GM10266 (cell line): Measurements from ENCODE around the gene NEURL1B.
"Not testable (repeated sequence)": the region's sequence is repeated elsewhere in the genome, so short reads cannot be mapped to it uniquely, and the experiment has no call there.

ENCODE experiments used
- DNase-seq: peaks from one replicate; pipeline ENCODE4 v3.0.0; 2012; ENCODE audit errors: extremely low spot score
- TF ChIP-seq, protein P1 (sequence below): IDR thresholded peaks from 2 replicates; pipeline ENCODE4 v1.5.1; 2012; ENCODE audit warnings: mild to moderate bottlenecking, low read depth; ENCODE audit not compliant: control insufficient read depth, insufficient read depth; ENCODE audit errors: missing control alignments

NEURL1B gene

DNA sequence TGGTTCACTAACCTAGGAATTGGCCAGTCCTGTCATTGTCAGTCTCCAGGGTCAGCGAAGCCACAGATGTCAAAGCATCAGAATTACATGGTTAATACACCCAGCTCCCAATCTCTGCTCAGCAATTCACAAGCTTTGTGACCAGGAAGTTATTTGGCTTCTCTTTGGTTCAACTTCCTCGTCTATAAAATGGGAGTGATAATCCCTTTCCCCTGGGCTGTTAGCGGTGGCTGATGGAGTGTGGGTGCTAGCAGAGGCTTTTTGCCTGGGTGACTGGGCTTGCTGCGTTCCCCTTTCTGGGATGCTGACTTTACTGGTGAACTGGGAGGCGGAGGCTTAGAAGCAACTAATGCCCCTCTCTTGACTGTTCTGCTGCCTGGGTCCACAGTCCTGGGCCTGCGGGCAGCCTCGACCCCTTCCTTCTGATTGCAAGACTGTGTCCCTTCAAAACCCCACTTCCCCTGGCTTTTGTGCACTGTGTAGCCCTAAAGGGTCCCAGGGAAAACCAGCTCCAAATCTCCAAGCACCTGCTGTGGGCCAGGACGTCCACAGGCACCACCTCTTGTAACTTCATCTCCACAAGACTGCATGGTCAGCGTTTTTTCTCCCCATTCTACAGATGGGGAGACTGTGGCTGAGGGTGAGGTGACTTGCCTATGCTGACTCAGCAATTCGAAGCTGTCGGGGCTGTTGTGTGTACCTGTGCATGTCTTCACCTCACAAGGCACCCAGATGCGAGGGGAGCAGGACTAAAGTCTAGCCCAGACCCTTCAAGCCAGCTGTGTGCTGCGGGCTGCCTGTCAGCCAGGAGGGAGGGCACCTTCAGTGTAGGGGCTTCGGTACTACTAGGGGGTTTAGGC, 45.2 kb upstream of the NEURL1B start:
- DNase-seq: no peak

DNA sequence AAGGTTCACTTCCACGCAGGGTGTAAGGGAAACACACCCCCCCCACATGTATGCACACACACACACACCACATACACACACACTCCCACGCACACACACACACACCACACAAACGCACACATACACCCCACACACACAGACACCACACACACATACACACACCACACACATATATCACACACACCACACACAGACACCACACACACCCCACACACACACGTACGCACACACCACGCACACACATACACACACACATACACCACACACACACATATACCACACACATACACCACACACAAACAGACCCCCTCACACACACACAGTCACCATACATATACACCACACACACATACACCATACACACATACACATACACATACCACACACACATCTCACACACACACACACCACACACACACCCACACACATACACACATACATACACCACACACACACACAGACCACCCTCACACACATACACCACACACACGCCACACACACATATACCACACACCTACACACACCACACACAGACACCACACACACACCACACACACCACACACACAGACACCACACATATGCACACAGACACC, 44.3 kb upstream of the NEURL1B start:
- DNase-seq: no peak
- TF ChIP-seq, protein P1, sequence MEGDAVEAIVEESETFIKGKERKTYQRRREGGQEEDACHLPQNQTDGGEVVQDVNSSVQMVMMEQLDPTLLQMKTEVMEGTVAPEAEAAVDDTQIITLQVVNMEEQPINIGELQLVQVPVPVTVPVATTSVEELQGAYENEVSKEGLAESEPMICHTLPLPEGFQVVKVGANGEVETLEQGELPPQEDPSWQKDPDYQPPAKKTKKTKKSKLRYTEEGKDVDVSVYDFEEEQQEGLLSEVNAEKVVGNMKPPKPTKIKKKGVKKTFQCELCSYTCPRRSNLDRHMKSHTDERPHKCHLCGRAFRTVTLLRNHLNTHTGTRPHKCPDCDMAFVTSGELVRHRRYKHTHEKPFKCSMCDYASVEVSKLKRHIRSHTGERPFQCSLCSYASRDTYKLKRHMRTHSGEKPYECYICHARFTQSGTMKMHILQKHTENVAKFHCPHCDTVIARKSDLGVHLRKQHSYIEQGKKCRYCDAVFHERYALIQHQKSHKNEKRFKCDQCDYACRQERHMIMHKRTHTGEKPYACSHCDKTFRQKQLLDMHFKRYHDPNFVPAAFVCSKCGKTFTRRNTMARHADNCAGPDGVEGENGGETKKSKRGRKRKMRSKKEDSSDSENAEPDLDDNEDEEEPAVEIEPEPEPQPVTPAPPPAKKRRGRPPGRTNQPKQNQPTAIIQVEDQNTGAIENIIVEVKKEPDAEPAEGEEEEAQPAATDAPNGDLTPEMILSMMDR: no peak

More for the DNA sequence above, 45.2 kb upstream of the NEURL1B start:
- TF ChIP-seq, protein P1: no peak

DNA sequence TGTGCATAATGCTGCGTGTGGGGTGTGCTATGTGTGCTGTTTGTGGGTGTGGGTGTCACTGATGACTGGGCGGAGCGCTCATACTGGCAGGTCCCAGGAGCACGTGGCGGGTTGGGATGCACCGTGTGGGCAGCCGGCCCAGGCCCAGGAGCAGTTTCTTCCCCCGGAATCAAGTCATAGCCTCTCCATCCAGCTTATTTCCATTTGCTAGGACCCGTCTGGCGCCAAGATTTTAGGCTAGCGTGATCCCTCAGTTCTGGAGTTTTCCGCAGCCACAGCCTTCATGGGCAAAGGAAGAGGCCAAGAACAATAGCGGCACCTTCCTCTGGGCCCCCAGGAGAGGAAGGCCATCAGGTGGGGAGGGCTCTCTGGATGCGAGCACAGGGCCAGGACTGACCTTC, 43.3 kb upstream of the NEURL1B start:
- TF ChIP-seq, protein P1: no peak
- DNase-seq: no peak

DNA sequence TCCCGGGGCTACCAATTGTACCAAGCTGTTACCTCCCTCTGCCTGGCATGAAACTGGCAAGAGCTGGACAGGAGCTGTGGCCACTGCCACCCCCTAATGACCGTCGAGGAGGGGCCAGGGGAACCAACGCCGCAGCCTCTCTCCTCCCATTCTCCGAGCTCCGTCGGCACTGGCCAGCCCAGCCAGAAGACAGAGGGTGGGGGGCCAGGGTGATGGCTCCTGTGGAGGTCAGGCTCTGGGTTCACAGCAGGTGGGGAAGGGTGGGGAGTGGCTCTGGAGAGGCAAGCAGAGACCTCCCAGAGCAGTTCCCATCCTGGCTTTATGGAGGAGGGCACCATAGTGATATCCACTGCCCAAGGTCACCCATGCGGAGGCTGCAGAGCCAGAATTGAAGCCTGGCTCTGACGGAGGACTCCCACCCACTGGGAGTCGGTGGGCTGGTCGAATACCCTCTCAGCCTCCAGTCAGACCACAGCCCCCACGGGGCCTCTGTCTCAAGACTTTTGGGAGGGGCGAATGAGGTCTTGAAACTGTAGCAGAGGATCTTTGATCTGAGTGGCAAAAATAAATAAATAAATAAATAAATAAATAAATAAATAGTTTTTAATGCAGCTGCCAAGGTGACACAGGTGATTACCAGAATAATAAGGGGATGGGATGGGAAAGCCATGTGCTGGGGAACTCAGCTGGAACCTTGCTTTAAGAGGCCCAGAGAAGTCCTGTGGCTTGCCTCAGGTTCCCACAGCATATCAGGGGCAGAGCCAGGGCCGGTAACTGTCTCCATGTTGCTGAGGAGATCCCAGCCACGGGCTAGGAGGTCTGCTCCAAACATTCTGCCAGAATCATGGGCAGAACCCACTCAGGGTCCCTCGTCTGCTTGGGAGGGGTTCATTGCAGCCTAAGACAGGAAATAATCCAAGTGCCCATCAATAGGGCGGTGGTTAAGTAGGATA, 42.5 kb upstream of the NEURL1B start:
- TF ChIP-seq, protein P1: no peak
- no peak for DNase-seq

DNA sequence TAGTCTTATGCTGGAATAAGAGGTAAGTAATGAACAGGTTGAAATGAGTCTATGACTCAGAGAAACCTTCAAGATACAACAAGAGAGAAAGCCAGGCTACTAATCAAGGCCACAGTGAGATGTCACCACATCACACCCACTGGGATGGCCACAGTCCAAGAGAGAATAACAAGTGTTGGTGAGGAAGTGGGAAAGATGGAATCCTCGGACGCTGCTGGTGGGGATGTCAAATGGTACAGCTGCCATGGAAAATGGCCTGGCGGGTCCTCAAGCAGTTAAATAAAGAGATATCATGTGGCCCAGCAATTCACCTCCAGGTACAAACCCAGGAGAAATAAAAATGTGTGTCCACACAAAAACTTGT, 41.9 kb upstream of the NEURL1B start:
- no peak for DNase-seq
- TF ChIP-seq, protein P1: no peak

DNA sequence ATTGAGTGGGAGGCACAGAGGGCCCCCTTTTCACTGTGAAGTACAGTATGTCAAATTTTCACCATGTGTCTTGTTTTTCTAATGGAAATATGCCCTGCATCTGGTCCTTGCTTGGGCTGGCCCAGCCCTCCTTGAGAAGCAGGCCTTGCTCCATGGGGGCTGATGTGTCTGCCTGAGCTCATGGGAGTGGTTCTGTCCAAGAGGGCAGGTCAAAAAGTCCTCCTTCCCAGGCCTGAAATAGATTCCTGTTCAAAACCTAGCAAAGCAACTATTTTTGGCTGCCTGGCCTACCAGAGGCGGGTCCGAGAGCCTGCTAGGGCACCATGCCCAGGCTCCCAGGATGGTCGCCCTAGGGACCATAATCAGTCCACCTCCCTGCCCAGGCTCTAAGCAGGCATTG, 40.5 kb upstream of the NEURL1B start:
- TF ChIP-seq, protein P1: no peak

DNA sequence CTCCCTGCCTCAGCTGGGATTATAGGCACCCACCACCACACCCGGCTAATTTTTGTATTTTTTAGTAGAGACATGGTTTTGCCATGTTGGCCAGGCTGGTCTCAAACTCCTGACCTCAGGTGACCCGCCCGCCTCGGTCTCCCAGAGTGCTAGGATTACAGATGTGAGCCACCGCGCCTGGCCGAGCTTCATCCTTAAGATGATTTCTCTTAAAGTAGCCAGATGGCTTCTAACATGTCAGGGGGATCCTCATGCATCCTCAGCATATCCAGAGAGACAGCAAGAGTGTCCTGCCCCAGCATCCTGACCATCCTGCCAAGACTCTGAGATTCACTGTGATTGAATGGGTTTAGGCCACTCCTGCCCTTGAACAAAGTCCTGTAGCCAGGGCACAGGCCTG, 39.5 kb upstream of the NEURL1B start:
- DNase-seq: not testable (repeated sequence)

More for the DNA sequence above, 40.5 kb upstream of the NEURL1B start:
- DNase-seq: no peak
